Measurements from ENCODE around the gene CTNNA3. TPM values are rescaled to one million over a fixed set of nuclear protein-coding genes. Genes with fewer than 3 reads are reported as not detected.

CTNNA3 gene
- total and polyA plus RNA-seq, 10 donors: 0.03 to 2.4 (median 0.76) TPM; not detected in 1

DNA sequence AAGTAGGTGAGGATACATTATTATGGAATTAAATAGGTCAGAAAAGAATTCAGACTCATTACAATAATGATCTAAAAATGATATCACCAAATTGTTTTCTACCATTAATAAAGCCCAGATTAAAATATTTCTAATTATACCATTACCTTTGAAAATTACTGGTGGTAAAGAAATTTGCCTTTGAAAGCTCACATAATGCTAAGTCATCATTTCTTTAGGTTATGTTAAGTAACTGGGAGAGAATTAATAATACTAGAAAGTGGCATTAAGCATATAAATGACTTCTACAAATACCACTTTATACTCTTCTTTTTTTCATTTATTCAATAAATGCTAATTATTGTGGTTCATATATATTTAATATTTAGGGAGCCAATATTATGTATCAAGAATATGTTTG, 1411.4 kb downstream of the CTNNA3 start:
- intact Hi-C loops (cut with DNase I; ENCODE audit: low total_unique reads): no loop called here
- H3K27ac ChIP-seq: no peak overlapping the region
- H3K4me1 ChIP-seq: no peaks in the 10 kb centered on the region
- no peaks in the 10 kb centered on the region for H3K36me3 ChIP-seq
- H3K4me3 ChIP-seq: no peak overlapping the region
- no peak for DNase-seq
- no peaks in the 10 kb centered on the region for H3K9me3 ChIP-seq
- TF ChIP-seq POLR2AphosphoS5 (IDR thresholded peaks at IDR 0.05) (no peak), POLR2A (IDR thresholded peaks at IDR 0.05) (no peak), CTCF (IDR thresholded peaks at IDR 0.05 in 8 of 11, conservative IDR thresholded peaks at IDR 0.05 in 3 of 11) (no peak)
- H3K27me3 ChIP-seq (replicated peaks in 1 of 7): no peaks in the 10 kb centered on the region

DNA sequence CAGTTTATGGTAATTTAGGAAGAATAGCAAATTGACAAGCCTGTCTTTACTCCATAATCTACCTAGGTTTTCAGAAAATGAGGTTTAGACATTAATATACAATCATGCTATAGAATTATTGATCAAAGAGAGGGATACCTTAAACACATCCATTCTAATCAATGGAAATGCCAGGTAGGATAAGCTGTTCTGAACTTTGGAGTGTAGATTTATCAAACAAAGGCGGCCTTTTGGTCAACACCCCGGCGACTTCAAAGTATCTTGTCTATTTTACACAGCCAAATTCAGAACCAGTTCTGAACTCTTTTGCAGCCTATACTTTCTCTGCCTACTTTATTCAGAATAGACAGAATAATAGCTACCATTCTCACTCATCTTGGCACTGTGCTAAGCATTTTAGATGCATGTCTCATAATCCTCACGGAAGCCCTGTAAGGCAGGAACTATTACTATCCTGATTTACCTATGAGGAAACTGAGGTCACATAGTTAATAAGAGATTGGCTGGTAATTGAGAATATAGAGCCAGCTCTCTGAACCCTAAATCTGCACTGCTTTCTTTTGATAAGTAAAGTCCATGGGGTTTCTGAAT, 1412.0 kb downstream of the CTNNA3 start:
- Histone ChIP-seq H3K4me1 (no peaks in the 10 kb centered on the region), H3K9me3 (no peaks in the 10 kb centered on the region), H3K4me3 (no peak overlapping the region), H3K27me3 (replicated peaks in 1 of 7) (no peaks in the 10 kb centered on the region), H3K36me3 (no peaks in the 10 kb centered on the region), H3K27ac (no peak overlapping the region)
- intact Hi-C loops (cut with DNase I; ENCODE audit: low total_unique reads): no loop called here
- TF ChIP-seq POLR2A (IDR thresholded peaks at IDR 0.05) (no peak), POLR2AphosphoS5 (IDR thresholded peaks at IDR 0.05) (no peak), CTCF (IDR thresholded peaks at IDR 0.05 in 8 of 11, conservative IDR thresholded peaks at IDR 0.05 in 3 of 11) (no peak)
- DNase-seq: no peak
- WGBS, 5 donors: 85 to 95% (median 91%) methylated on average over 4 of the region's 4 CpGs

DNA sequence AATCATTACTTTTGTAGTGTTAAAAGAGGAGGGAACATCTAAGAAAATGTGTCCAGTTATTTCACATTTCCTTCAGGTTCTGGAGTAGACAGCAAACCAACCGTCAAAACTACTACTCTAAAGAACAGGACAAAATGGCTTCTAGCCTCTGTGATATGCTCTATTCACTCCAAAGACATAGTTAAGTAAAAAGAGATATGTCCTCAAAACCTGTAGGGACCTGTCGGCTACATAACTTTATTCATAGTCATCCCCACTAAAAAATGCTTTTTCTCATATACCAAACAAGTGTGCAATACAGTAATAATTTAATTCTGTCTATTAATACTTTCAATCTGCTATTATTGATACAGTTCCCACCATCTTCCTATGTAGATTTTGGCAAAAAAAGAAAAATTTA, 1412.9 kb downstream of the CTNNA3 start:
- intact Hi-C loops (cut with DNase I; ENCODE audit: low total_unique reads): no loop called here
- no peaks in the 10 kb centered on the region for H3K4me1 ChIP-seq
- no peak overlapping the region for H3K4me3 ChIP-seq
- H3K36me3 ChIP-seq: no peaks in the 10 kb centered on the region
- no peak for DNase-seq
- no peaks in the 10 kb centered on the region for H3K27me3 ChIP-seq (replicated peaks in 1 of 7)
- WGBS, 5 donors: 80 to 93% (median 87%) methylated on average over 2 of the region's 2 CpGs
- no peaks in the 10 kb centered on the region for H3K9me3 ChIP-seq
- TF ChIP-seq POLR2A (IDR thresholded peaks at IDR 0.05): no peak
- no peak for TF ChIP-seq POLR2AphosphoS5 (IDR thresholded peaks at IDR 0.05)
- no peak for TF ChIP-seq CTCF (IDR thresholded peaks at IDR 0.05 in 8 of 11, conservative IDR thresholded peaks at IDR 0.05 in 3 of 11)
- no peak overlapping the region for H3K27ac ChIP-seq

- no peak for DNase-seq
- no peak overlapping the region for H3K4me3 ChIP-seq
- H3K27ac ChIP-seq: no peak overlapping the region
- H3K9me3 ChIP-seq: no peaks in the 10 kb centered on the region
- no peaks in the 10 kb centered on the region for H3K4me1 ChIP-seq
- TF ChIP-seq POLR2A (IDR thresholded peaks at IDR 0.05) (no peak), CTCF (IDR thresholded peaks at IDR 0.05 in 8 of 11, conservative IDR thresholded peaks at IDR 0.05 in 3 of 11) (no peak), POLR2AphosphoS5 (IDR thresholded peaks at IDR 0.05) (no peak)
- no peaks in the 10 kb centered on the region for H3K27me3 ChIP-seq (replicated peaks in 1 of 7)
- WGBS, 5 donors: 70 to 89% (median 78%) methylated on average over 1 of the region's 1 CpG
- intact Hi-C loops (cut with DNase I; ENCODE audit: low total_unique reads): no loop called here
- no peaks in the 10 kb centered on the region for H3K36me3 ChIP-seq
Measured at GRCh38 chr10:66281327-66281726, 1414.7 kb downstream of the CTNNA3 start.

All from spleen (tissue), 11 donors.